Fibroblast of lung (primary cell): ENCODE measurements around the gene CABLES2.

ENCODE experiments used
- CTCF ChIP-seq, 2 donors: IDR thresholded peaks in 1 of 2; conservative IDR thresholded peaks in 1 of 2; 1 replicate in 1 of 2; 2 replicates in 1 of 2; pipeline ENCODE4 v1.5.1; 2011 to 2012; ENCODE audit warnings: low read length in 2 of 2, control low read depth in 1 of 2, inconsistent platforms in 1 of 2, low read depth in 1 of 2, mild to moderate bottlenecking in 1 of 2
- EZH2 ChIP-seq: IDR thresholded peaks from 2 replicates; pipeline ENCODE4 v1.5.1; 2012; ENCODE audit warnings: low read length, control low read depth, mild to moderate bottlenecking; ENCODE audit errors: missing control alignments

DNA sequence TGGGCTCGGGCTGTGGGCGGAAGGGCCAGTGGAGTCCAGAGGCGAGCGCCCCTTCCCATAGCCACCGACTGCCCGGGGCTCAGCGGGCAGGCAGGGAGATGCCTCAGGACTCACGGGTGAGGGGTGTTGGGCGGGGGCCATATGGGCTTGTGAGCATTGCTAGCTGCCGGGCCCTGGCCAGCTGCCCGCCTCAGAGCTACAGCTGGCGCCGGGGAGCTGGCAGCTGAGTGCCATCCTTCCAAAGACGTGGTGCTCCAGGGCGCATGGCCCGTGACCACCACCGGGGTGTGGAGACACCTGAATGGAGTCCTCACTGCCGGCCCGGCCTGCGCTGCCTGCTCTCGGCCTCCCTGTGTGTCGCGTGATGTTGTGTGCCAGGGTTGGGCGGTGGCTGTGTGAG, 30.8 kb upstream of the CABLES2 start:
- no peak for TF ChIP-seq CTCF (conservative IDR thresholded peaks at IDR 0.05 in 1 of 2, IDR thresholded peaks at IDR 0.05 in 1 of 2; ENCODE audit: low read depth in 1 of 2, low read length in 2 of 2)
- TF ChIP-seq EZH2 = no peak
